GM12801 (cell line): ENCODE data around the gene SPEF2.

ENCODE experiments used
- CTCF ChIP-seq: IDR thresholded peaks from one replicate; pipeline ENCODE4 v1.5.1; 2011; ENCODE audit warnings: control low read depth; ENCODE audit not compliant: insufficient read length; ENCODE audit errors: extremely low read depth

SPEF2 gene

GRCh38 chr5:35813521-35813920 lies 195.9 kb downstream of the SPEF2 start:
- no peak for TF ChIP-seq CTCF

- TF ChIP-seq CTCF = no peak
Observed at GRCh38 chr5:35815089-35815936, 197.7 kb downstream of the SPEF2 start.

- TF ChIP-seq CTCF = no peak
Observed at GRCh38 chr5:35816881-35817521, 199.3 kb downstream of the SPEF2 start.

GRCh38 chr5:35819026-35819425 lies 201.4 kb downstream of the SPEF2 start:
- no peak for TF ChIP-seq CTCF

- no peak for TF ChIP-seq CTCF
Observed at GRCh38 chr5:35819668-35820067, 202.0 kb downstream of the SPEF2 start.

- no peak for TF ChIP-seq CTCF
Observed at GRCh38 chr5:35820735-35821134, 203.1 kb downstream of the SPEF2 start.

GRCh38 chr5:35821513-35821912 lies 203.8 kb downstream of the SPEF2 start:
- TF ChIP-seq CTCF = no peak
